GM21526 (cell line): Measurements from ENCODE around the gene APOE.

Experiments used
- ATAC-seq: cut with Tn5 transposase; IDR thresholded peaks from one replicate; pipeline ENCODE4 v1.9.1; 2021; ENCODE audit warnings: moderate library complexity; ENCODE audit not compliant: unreplicated experiment, low FRiP score

The APOE gene

DNA sequence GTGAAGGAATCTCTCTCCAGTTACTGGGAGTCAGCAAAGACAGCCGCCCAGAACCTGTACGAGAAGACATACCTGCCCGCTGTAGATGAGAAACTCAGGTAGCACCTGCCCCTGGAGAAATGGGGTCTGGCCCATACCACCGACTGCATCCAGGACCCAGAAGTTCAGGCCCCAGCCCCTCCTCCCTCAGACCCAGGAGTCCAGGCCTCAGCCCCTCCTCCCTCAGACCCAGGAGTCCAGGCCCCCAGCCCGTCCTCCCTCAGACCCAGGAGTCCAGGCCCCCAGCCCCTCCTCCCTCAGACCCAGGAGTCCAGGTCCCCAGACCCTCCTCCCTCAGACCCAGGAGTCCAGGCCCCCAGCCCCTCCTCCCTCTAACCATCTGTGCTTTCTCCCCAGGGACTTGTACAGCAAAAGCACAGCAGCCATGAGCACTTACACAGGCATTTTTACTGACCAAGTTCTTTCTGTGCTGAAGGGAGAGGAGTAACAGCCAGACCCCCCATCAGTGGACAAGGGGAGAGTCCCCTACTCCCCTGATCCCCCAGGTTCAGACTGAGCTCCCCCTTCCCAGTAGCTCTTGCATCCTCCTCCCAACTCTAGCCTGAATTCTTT, 43.3 kb downstream of the APOE start:
- no peak for ATAC-seq

DNA sequence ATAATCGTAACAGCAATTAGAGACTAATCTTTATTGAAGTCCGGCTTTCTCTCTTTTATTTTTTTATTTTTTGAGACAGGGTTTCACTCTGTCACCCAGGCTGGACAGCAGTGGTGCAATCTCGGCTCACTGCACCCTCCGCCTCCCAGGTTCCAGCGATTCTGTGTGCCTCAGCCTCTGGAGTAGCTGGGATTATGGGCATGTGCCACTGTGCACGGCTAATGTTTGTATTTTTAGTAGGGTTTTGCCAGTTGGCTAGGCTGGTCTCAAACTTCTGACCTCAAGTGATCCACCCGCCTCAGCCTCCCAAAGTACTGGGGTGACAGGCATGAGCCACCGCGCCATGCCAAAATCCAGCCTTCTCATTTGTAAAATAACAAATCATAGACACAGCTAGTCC, 44.0 kb downstream of the APOE start:
- ATAC-seq = no peak

DNA sequence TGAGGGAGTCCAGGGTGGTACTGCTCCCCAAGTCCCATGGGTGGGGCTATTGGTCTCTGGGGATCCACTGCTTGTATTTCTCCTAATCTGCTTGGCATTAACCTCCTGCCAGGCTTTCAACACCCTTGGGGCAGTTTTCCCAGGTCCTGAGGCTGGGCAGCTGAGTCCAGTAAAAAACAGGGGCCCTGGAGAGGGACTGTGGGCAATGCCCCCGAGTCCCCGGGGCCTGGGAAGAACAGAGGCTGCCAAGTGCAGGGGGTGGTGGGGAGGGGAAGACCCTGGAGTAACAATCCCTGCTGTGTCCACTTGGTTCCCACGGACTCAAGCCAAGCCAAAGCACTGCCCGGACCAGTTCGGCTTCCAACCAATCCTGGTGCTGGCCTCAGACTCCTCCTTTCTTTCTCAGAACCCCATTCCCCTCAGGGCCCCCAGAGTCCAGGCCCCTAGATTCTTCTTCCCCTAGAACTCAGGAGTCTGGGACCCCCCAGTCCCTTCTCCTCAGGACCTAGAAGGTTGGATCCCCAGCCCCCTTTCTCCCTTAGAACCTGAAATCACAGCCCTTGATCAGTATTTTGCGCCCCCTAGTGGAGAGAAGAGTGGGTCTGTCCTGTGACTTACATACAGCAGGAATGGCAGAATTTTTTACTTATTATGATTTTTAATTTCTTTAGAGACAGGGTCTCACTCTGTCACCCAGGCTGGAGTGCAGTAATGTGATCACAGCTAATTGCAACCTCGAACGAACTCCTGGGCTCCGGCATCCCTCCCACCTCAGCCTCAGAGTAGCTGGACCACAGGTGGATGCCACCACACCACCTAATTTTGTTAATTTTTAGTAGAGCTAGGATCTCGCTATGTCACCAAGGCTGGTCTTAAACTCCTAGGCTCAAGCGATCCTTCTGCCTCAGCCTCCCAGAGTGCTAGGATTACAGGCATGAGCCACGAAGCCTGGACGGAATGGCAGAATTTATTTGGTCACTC, 45.9 kb downstream of the APOE start:
- ATAC-seq = no peak

DNA sequence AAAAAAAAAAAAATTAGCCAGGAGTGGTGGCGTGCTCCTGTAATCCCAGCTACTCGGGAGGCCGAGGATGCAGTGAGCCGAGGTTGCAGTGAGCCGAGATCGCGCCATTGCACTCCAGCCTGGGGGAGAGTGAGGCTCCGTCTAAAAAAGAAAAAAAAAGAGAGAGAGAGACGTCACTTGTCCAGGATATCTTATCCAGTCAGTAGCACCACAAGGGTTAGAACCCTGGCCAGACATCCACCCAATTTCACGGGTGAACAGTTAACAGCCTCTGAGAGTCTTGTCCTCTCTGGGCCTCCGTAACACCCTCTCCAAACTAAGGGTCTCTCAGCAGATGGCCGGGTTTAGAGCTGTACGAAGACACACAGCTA, 48.7 kb downstream of the APOE start:
- ATAC-seq = no peak

- ATAC-seq = peak; percentile 69
These were observed 49.3 kb downstream of the APOE start, which contains the start of gene CLPTM1 for GRCh38 chr19:44954649-44955504. CLPTM1 (plus strand) TSS chr19:44955380; CDS start chr19:44955396, 16 bp downstream.

DNA sequence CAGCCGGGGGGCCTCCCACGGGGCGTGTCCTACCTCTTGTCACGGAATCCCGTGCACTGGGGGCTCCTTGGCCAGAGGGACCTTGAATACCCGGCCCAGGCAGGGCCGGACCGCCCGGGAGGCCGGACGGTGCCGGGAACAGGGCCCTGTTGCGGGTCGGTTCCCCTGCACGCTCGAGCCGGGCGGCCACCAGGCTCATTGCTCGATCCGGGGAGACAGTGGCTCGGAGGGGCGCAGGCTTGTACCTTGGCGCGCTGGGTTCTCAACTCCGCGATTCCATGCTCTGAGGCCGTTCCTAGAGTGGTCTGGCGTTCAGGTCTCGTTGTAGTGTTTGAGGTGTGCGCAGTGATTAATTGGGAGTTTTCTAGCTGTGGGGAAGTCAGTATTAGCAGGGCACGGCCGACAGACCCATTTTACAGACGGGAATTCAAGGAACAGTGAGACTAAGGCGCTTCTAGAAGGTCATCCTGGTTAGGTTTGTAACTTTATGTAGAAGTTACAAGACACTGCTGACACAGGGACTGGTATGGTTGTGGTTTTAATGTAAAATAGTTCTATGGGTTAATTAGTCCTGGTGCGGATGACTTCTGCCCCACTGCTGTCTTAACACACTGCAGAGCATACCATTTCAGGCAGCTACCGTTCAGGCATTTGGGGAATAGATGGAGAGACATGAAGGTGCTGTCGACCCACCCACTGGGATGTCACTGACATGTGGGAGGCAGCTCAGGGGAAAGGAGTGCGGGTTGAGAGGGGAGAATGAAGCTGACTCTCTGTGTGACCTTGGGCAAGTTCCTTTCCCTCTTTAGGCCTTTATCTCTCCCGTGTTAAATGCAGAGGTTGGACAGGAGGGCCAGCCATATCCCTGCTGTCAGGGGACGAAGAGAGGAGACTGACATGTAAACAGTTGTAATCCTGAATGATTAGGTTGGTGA, 50.2 kb downstream of the APOE start:
- peak; percentile 23 for ATAC-seq

GRCh38 chr19:44957526-44957925, 51.9 kb downstream of the APOE start:
- no peak for ATAC-seq

DNA sequence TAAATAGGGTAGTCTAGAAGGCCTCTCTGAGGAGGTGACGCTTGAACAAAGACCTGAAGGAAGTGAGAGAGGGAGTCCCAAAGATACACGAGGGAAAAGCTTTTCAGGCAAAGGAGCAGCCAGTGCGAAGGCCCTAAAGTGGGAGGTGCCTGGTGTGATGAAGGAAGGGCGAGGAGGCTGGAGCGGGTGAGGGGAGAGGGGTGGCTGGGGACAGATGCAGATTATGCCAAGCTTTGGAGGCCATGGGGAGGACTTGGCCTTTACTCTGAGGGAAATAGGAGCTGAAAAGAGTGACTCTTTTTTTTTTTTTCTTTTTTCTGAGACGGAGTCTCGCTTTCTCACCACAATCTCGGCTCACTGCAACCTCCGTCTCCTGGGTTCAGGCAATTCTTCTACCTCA, 52.5 kb downstream of the APOE start:
- no peak for ATAC-seq
